ENCODE data around the gene ERP44. TPM values are rescaled to one million over a fixed set of nuclear protein-coding genes. Genes with fewer than 3 reads are reported as not detected.
A peak's percentile ranks its signal among the peaks of the same experiment; 100 is the strongest.

Gene ERP44
- total RNA-seq, 1 donor from 2014 or later = 7.8 TPM

GRCh38 chr9:99948482-99948881, 150.3 kb downstream of the ERP44 start:
- TF ChIP-seq, protein P1, sequence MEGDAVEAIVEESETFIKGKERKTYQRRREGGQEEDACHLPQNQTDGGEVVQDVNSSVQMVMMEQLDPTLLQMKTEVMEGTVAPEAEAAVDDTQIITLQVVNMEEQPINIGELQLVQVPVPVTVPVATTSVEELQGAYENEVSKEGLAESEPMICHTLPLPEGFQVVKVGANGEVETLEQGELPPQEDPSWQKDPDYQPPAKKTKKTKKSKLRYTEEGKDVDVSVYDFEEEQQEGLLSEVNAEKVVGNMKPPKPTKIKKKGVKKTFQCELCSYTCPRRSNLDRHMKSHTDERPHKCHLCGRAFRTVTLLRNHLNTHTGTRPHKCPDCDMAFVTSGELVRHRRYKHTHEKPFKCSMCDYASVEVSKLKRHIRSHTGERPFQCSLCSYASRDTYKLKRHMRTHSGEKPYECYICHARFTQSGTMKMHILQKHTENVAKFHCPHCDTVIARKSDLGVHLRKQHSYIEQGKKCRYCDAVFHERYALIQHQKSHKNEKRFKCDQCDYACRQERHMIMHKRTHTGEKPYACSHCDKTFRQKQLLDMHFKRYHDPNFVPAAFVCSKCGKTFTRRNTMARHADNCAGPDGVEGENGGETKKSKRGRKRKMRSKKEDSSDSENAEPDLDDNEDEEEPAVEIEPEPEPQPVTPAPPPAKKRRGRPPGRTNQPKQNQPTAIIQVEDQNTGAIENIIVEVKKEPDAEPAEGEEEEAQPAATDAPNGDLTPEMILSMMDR (conservative IDR thresholded peaks at IDR 0.05; ENCODE audit: low read depth, low read length) = no peak
- no peak for DNase-seq (ENCODE audit: low read depth)
- H3K4me3 ChIP-seq (ENCODE audit: low read depth, low read length) = no peak overlapping the region

GRCh38 chr9:99947395-99947794, 151.4 kb downstream of the ERP44 start:
- DNase-seq (ENCODE audit: low read depth) = no peak
- H3K4me3 ChIP-seq (ENCODE audit: low read depth, low read length) = no peak overlapping the region
- TF ChIP-seq, protein P1 (conservative IDR thresholded peaks at IDR 0.05; ENCODE audit: low read depth, low read length) = peak; percentile 23

GRCh38 chr9:99936947-99937587, 161.7 kb downstream of the ERP44 start:
- TF ChIP-seq, protein P1 (conservative IDR thresholded peaks at IDR 0.05; ENCODE audit: low read depth, low read length) = no peak
- DNase-seq (ENCODE audit: low read depth) = no peak

DNA sequence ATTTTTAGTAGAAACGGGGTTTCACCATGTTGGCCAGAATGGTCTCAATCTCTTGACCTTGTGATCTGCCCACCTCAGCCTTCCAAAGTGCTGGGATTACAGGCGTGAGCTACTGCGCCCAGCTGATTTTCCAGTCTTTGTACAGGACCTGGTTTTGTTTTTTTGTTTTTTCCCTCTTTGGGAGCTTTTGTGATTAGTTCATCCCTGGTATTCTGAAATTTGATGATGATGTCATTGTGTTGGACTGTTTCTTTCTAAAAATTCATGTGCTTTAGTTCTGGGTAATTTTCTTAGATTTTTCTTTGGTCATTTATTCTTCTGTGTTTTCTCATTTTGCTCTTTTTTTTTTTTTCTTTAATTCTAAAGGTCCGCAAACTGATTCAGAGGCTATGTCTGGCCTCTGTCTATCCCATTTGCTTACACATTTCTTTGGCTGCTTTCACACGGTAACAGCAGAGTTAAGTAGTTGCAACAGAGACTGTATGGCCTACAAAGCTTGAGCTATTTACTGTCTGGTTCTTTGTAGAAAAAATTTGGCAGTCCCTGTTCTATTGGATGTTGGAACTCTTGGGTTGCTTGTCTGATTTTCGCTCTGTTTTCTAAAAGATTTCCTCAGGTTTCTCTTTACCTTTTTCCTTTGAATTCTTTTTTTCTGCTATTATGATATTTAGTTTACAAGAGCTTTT, 167.5 kb downstream of the ERP44 start:
- no peak overlapping the region for H3K4me3 ChIP-seq (ENCODE audit: low read depth, low read length)
- TF ChIP-seq, protein P1 (conservative IDR thresholded peaks at IDR 0.05; ENCODE audit: low read depth, low read length) = no peak
- no peak for DNase-seq (ENCODE audit: low read depth)

More at GRCh38 chr9:99936947-99937587, 161.7 kb downstream of the ERP44 start:
- H3K4me3 ChIP-seq (ENCODE audit: low read depth, low read length) = no peak overlapping the region

DNA sequence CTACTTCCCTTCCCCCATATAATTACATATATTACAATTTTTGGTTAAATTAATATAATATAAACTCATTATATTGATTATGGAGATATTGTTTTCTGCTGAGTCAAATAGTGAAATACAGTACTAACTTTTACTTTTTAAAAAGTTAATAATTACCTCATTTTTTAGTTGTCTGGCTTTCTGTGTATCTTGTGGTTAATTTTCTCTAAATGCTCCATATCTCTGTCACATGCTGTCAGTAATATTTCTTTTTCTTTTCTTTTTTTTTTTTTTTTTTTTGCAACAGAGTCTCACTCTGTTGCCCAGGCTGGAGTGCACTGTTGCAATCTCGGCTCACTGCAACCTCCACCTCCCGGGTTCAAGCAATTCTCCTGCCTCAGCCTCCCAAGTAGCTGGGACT, 169.1 kb downstream of the ERP44 start:
- TF ChIP-seq, protein P1 (conservative IDR thresholded peaks at IDR 0.05; ENCODE audit: low read depth, low read length) = no peak
- no peak overlapping the region for H3K4me3 ChIP-seq (ENCODE audit: low read depth, low read length)
- no peak for DNase-seq (ENCODE audit: low read depth)

Other genes starting within 250 kb of the ERP44 start
- gene STX17, start 192.3 kb downstream of the ERP44 start, total RNA-seq = 18.3 and 20.3 TPM in 2 replicates
- 9.1 and 12.7 TPM in 2 replicates for gene INVS, start 243 bp upstream of the ERP44 start, total RNA-seq